Neural cell (in vitro differentiated cells): Measurements from ENCODE around the gene ARMH1. TPM values are rescaled to one million over a fixed set of nuclear protein-coding genes. Genes with fewer than 3 reads are reported as not detected.

ENCODE experiments used
- H2AFZ ChIP-seq: fragments of 200-600, 300-800 bp; sonication (generic), shearing (Covaris generic); 2 replicates; pipeline ENCODE4 v1.6.0; 2014; ENCODE audit warnings: low read depth, mild to moderate bottlenecking, antibody characterized with exemption, low read length, moderate library complexity
- H3F3A ChIP-seq: fragments of 200-600 bp; shearing (Covaris generic); 2 replicates; pipeline ENCODE4 v1.6.1; 2016; ENCODE audit warnings: mild to moderate bottlenecking, moderate library complexity, mixed read lengths, antibody characterized with exemption, low read length; ENCODE audit not compliant: insufficient read depth, poor library complexity, severe bottlenecking
- H3K27ac ChIP-seq: fragments of 200-600, 300-800 bp; sonication (generic), shearing (Covaris generic); 2 replicates; pipeline ENCODE4 v1.5.1; 2014; ENCODE audit warnings: mild to moderate bottlenecking, low read length, moderate library complexity
- H3K27me3 ChIP-seq: fragments of 300-800, 200-600 bp; sonication (generic), shearing (Covaris generic); 2 replicates; pipeline ENCODE4 v1.6.0; 2014; ENCODE audit warnings: mild to moderate bottlenecking, low read depth, low read length, moderate library complexity; ENCODE audit not compliant: insufficient read depth
- H3K36me3 ChIP-seq: fragments of 300-800, 200-600 bp; sonication (generic), shearing (Covaris generic); 2 replicates; pipeline ENCODE4 v1.5.1; 2014; ENCODE audit warnings: mild to moderate bottlenecking, antibody characterized with exemption, low read length, moderate library complexity; ENCODE audit not compliant: insufficient read depth
- H3K4me2 ChIP-seq: fragments of 300-800, 200-600 bp; sonication (generic), shearing (Covaris generic); 2 replicates; pipeline ENCODE4 v1.6.0; 2014; ENCODE audit warnings: mild to moderate bottlenecking, low read length
- H3K4me3 ChIP-seq: fragments of 300-800, 200-600 bp; sonication (generic), shearing (Covaris generic); 2 replicates; pipeline ENCODE4 v1.5.1; 2014; ENCODE audit warnings: mild to moderate bottlenecking, low read length, moderate library complexity
- H3K79me2 ChIP-seq: fragments of 200-600 bp; shearing (Covaris generic); replicated peaks from 2 replicates; pipeline ENCODE4 v1.6.0; 2014; ENCODE audit warnings: mild to moderate bottlenecking, low read length, moderate library complexity; ENCODE audit not compliant: insufficient read depth
- H3K9ac ChIP-seq: fragments of 300-800, 200-600 bp; sonication (generic), shearing (Covaris generic); 2 replicates; pipeline ENCODE4 v1.6.1; 2016; ENCODE audit warnings: mild to moderate bottlenecking, low read length, mixed read lengths
- H3K9me2 ChIP-seq: fragments of 200-600 bp; shearing (Covaris generic); 2 replicates; pipeline ENCODE4 v1.6.1; 2016; ENCODE audit warnings: mild to moderate bottlenecking, low read length, mixed read lengths; ENCODE audit not compliant: insufficient read depth
- H3K9me3 ChIP-seq: fragments of 200-600, 300-800 bp; sonication (generic), shearing (Covaris generic); 2 replicates; pipeline ENCODE4 v1.6.1; 2016; ENCODE audit warnings: mild to moderate bottlenecking, mixed run types, low read length, moderate library complexity, mixed read lengths
- H4K20me1 ChIP-seq: fragments of 200-600 bp; shearing (Covaris generic); 2 replicates; pipeline ENCODE4 v1.6.1; 2016; ENCODE audit warnings: mild to moderate bottlenecking, mixed run types; ENCODE audit not compliant: insufficient read depth
- EP300 ChIP-seq: fragments of 450-650 bp; conservative IDR thresholded peaks from 2 replicates; pipeline ENCODE4 v1.6.1; 2014; ENCODE audit warnings: antibody characterized with exemption, mild to moderate bottlenecking, moderate library complexity; ENCODE audit not compliant: poor library complexity, severe bottlenecking
- EZH2 ChIP-seq: fragments of 200-600, 300-800 bp; shearing (Covaris generic), sonication (generic); IDR thresholded peaks from 2 replicates; pipeline ENCODE4 v1.6.1; 2014; ENCODE audit warnings: antibody characterized with exemption, low read length, borderline replicate concordance, mild to moderate bottlenecking; ENCODE audit not compliant: insufficient read depth, poor library complexity, severe bottlenecking
- MXI1 ChIP-seq: fragments of 450-650 bp; conservative IDR thresholded peaks from 2 replicates; pipeline ENCODE4 v1.6.1; 2014; ENCODE audit warnings: antibody characterized with exemption, mild to moderate bottlenecking; ENCODE audit not compliant: poor library complexity, severe bottlenecking
- POLR2AphosphoS5 ChIP-seq: IDR thresholded peaks from 2 replicates; pipeline ENCODE4 v1.6.1; 2012
- RAD21 ChIP-seq: fragments of 450-650 bp; conservative IDR thresholded peaks from 2 replicates; pipeline ENCODE4 v1.6.1; 2014; ENCODE audit warnings: antibody characterized with exemption, mild to moderate bottlenecking, moderate library complexity
- REST ChIP-seq: IDR thresholded peaks from 2 replicates; pipeline ENCODE4 v1.6.1; 2012; ENCODE audit warnings: borderline replicate concordance
- SMC3 ChIP-seq: fragments of 450-650 bp; conservative IDR thresholded peaks from 2 replicates; pipeline ENCODE4 v1.6.1; 2014; ENCODE audit warnings: antibody characterized with exemption, mild to moderate bottlenecking, moderate library complexity; ENCODE audit not compliant: poor library complexity
- TAF1 ChIP-seq: IDR thresholded peaks from 2 replicates; pipeline ENCODE4 v1.6.1; 2012; ENCODE audit warnings: low read depth
- polyA plus RNA-seq: library from polyadenylated mRNA; depleted of rRNA; stranded (reverse); fragments of >200 nt; gene quantifications from 2 replicates; pipeline ENCODE4 v1.2.3, GENCODE V29; 2014
- TF ChIP-seq, protein P1 (sequence below): fragments of 450-650 bp; IDR thresholded peaks from 2 replicates; pipeline ENCODE4 v1.5.1; 2014; ENCODE audit warnings: antibody characterized with exemption, mild to moderate bottlenecking, moderate library complexity; ENCODE audit not compliant: poor library complexity, severe bottlenecking

Gene ARMH1
- polyA plus RNA-seq, 1 donor from 2014 or later = 105 TPM

DNA sequence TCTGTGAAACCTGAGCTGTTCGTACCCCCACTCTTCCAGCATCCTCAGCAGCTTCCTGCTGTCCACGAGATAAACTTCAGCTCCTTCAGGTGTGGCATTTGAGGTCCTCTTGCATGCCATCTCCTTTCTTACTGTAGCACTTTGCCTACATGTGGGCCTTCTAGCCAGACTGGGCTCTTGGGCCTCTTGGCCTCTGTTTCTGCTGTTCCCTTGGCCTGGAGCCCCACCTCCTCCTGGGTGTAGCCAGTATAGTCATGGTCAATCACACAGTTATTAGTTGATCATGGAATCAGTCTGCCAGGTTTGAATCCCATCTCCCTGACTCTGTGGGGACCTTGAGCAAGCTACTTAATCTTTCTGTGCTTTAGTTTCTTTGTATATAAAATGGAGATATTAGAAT is 26.6 kb upstream of the ARMH1 start:
- Histone ChIP-seq H3K79me2 (no peaks in the 10 kb centered on the region), H3K9me3 (no peaks in the 10 kb centered on the region), H3K4me3 (no peak overlapping the region), H3K9ac (no peak overlapping the region), H3K36me3 (no peaks in the 10 kb centered on the region), H4K20me1 (no peaks in the 10 kb centered on the region), H2AFZ (no peak overlapping the region), H3K9me2 (no peaks in the 10 kb centered on the region), H3K27me3 (no peaks in the 10 kb centered on the region), H3K4me2 (no peak overlapping the region), H3F3A (no peaks in the 10 kb centered on the region), H3K27ac (no peak overlapping the region)
- TF ChIP-seq, protein P1, sequence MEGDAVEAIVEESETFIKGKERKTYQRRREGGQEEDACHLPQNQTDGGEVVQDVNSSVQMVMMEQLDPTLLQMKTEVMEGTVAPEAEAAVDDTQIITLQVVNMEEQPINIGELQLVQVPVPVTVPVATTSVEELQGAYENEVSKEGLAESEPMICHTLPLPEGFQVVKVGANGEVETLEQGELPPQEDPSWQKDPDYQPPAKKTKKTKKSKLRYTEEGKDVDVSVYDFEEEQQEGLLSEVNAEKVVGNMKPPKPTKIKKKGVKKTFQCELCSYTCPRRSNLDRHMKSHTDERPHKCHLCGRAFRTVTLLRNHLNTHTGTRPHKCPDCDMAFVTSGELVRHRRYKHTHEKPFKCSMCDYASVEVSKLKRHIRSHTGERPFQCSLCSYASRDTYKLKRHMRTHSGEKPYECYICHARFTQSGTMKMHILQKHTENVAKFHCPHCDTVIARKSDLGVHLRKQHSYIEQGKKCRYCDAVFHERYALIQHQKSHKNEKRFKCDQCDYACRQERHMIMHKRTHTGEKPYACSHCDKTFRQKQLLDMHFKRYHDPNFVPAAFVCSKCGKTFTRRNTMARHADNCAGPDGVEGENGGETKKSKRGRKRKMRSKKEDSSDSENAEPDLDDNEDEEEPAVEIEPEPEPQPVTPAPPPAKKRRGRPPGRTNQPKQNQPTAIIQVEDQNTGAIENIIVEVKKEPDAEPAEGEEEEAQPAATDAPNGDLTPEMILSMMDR = no peak
- TF ChIP-seq EZH2 (no peak), POLR2AphosphoS5 (no peak), REST (no peak), MXI1 (no peak), TAF1 (no peak), EP300 (no peak), RAD21 (no peak), SMC3 (no peak)

- Histone ChIP-seq H3K79me2 (no peaks in the 10 kb centered on the region), H3K27ac (no peak overlapping the region), H3K4me3 (no peak overlapping the region), H3K9me3 (no peaks in the 10 kb centered on the region), H3K9ac (no peak overlapping the region), H3K9me2 (no peaks in the 10 kb centered on the region), H3K27me3 (no peaks in the 10 kb centered on the region), H3F3A (no peaks in the 10 kb centered on the region), H2AFZ (no peak overlapping the region), H4K20me1 (no peaks in the 10 kb centered on the region), H3K36me3 (no peaks in the 10 kb centered on the region), H3K4me2 (no peak overlapping the region)
- TF ChIP-seq EP300 = no peak
- TF ChIP-seq TAF1 = no peak
- no peak for TF ChIP-seq SMC3
- TF ChIP-seq EZH2 = no peak
- TF ChIP-seq POLR2AphosphoS5 = no peak
- no peak for TF ChIP-seq REST
- TF ChIP-seq, protein P1 = no peak
- no peak for TF ChIP-seq RAD21
- no peak for TF ChIP-seq MXI1
Measured at GRCh38 chr1:44648529-44649250, 25.8 kb upstream of the ARMH1 start.
